DND-41 (cell line): ENCODE measurements around the gene PHF20.

ENCODE experiments used
- CTCF ChIP-seq: IDR thresholded peaks from 2 replicates; pipeline ENCODE4 v1.5.1; 2012; ENCODE audit warnings: borderline replicate concordance, low read length, moderate library complexity, mild to moderate bottlenecking; ENCODE audit not compliant: poor library complexity, severe bottlenecking; ENCODE audit errors: extremely low read depth
- EZH2 ChIP-seq: IDR thresholded peaks from 3 replicates; pipeline ENCODE4 v1.6.1; 2012; ENCODE audit warnings: borderline replicate concordance, low read depth, mild to moderate bottlenecking, moderate library complexity, low read length, inconsistent platforms; ENCODE audit not compliant: severe bottlenecking

- TF ChIP-seq CTCF = no peak
- no peak for TF ChIP-seq EZH2
Observed at GRCh38 chr20:35917077-35917476, 145.3 kb downstream of the PHF20 start.
